ENCODE results near the gene MCU.

Gene MCU

GRCh38 chr10:72850861-72851260, 158.9 kb downstream of the MCU start:
- no peak for TF ChIP-seq SIN3A (IDR thresholded peaks at IDR 0.05; ENCODE audit: borderline replicate concordance, insufficient read depth, low read length)
- TF ChIP-seq TAF1 (IDR thresholded peaks at IDR 0.05; ENCODE audit: borderline replicate concordance, insufficient read depth, low read length): no peak
- TF ChIP-seq FOXP2 (optimal IDR thresholded peaks at IDR 0.05; ENCODE audit: borderline replicate concordance, extremely low read depth, extremely low read length, insufficient read depth): no peak
- no peak for TF ChIP-seq REST (IDR thresholded peaks at IDR 0.05; ENCODE audit: insufficient read depth in 1 of 2, low read depth in 2 of 2, low read length in 2 of 2)
- TF ChIP-seq POLR2AphosphoS5 (IDR thresholded peaks at IDR 0.05; ENCODE audit: low read depth, low read length): no peak

- TF ChIP-seq REST (IDR thresholded peaks at IDR 0.05; ENCODE audit: insufficient read depth in 1 of 2, low read depth in 2 of 2, low read length in 2 of 2): no peak
- no peak for TF ChIP-seq SIN3A (IDR thresholded peaks at IDR 0.05; ENCODE audit: borderline replicate concordance, insufficient read depth, low read length)
- no peak for TF ChIP-seq POLR2AphosphoS5 (IDR thresholded peaks at IDR 0.05; ENCODE audit: low read depth, low read length)
- no peak for TF ChIP-seq FOXP2 (optimal IDR thresholded peaks at IDR 0.05; ENCODE audit: borderline replicate concordance, extremely low read depth, extremely low read length, insufficient read depth)
- TF ChIP-seq TAF1 (IDR thresholded peaks at IDR 0.05; ENCODE audit: borderline replicate concordance, insufficient read depth, low read length): no peak
Observed at GRCh38 chr10:72851509-72851908, 159.6 kb downstream of the MCU start.

GRCh38 chr10:72852508-72852907, 160.6 kb downstream of the MCU start:
- TF ChIP-seq FOXP2 (optimal IDR thresholded peaks at IDR 0.05; ENCODE audit: borderline replicate concordance, extremely low read depth, extremely low read length, insufficient read depth) (no peak), SIN3A (IDR thresholded peaks at IDR 0.05; ENCODE audit: borderline replicate concordance, insufficient read depth, low read length) (no peak), POLR2AphosphoS5 (IDR thresholded peaks at IDR 0.05; ENCODE audit: low read depth, low read length) (no peak), REST (IDR thresholded peaks at IDR 0.05; ENCODE audit: insufficient read depth in 1 of 2, low read depth in 2 of 2, low read length in 2 of 2) (no peak), TAF1 (IDR thresholded peaks at IDR 0.05; ENCODE audit: borderline replicate concordance, insufficient read depth, low read length) (no peak)

- TF ChIP-seq FOXP2 (optimal IDR thresholded peaks at IDR 0.05; ENCODE audit: borderline replicate concordance, extremely low read depth, extremely low read length, insufficient read depth): no peak
- no peak for TF ChIP-seq TAF1 (IDR thresholded peaks at IDR 0.05; ENCODE audit: borderline replicate concordance, insufficient read depth, low read length)
- TF ChIP-seq REST (IDR thresholded peaks at IDR 0.05; ENCODE audit: insufficient read depth in 1 of 2, low read depth in 2 of 2, low read length in 2 of 2): no peak
- TF ChIP-seq SIN3A (IDR thresholded peaks at IDR 0.05; ENCODE audit: borderline replicate concordance, insufficient read depth, low read length): no peak
- TF ChIP-seq POLR2AphosphoS5 (IDR thresholded peaks at IDR 0.05; ENCODE audit: low read depth, low read length): no peak
Observed at GRCh38 chr10:72855129-72855528, 163.2 kb downstream of the MCU start.

GRCh38 chr10:72855790-72856189, 163.8 kb downstream of the MCU start:
- no peak for TF ChIP-seq REST (IDR thresholded peaks at IDR 0.05; ENCODE audit: insufficient read depth in 1 of 2, low read depth in 2 of 2, low read length in 2 of 2)
- TF ChIP-seq SIN3A (IDR thresholded peaks at IDR 0.05; ENCODE audit: borderline replicate concordance, insufficient read depth, low read length): no peak
- no peak for TF ChIP-seq POLR2AphosphoS5 (IDR thresholded peaks at IDR 0.05; ENCODE audit: low read depth, low read length)
- TF ChIP-seq FOXP2 (optimal IDR thresholded peaks at IDR 0.05; ENCODE audit: borderline replicate concordance, extremely low read depth, extremely low read length, insufficient read depth): no peak
- TF ChIP-seq TAF1 (IDR thresholded peaks at IDR 0.05; ENCODE audit: borderline replicate concordance, insufficient read depth, low read length): no peak

All from PFSK-1 (cell line).